ENCODE results near the gene PPM1H.

The PPM1H gene

DNA sequence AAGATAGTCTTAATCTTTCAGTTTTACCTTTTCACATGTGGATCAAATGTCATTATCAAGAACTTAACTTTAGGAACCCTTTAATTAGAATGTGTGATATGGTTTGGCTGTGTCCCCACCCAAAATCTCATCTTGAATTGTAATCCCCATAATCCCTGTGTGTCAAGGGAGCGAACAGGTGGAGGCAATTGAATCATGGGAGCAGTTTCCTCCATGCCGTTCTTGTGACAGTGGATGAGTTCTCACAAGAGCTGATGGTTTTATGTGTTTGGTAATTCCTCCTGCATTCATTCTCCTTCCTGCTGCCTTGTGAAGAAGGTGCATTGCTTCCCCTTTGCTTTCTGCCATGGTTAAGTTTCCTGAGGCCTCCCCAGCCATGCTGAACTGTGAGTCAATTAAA lies 307.8 kb downstream of the PPM1H start:
- TF ChIP-seq, protein P1, sequence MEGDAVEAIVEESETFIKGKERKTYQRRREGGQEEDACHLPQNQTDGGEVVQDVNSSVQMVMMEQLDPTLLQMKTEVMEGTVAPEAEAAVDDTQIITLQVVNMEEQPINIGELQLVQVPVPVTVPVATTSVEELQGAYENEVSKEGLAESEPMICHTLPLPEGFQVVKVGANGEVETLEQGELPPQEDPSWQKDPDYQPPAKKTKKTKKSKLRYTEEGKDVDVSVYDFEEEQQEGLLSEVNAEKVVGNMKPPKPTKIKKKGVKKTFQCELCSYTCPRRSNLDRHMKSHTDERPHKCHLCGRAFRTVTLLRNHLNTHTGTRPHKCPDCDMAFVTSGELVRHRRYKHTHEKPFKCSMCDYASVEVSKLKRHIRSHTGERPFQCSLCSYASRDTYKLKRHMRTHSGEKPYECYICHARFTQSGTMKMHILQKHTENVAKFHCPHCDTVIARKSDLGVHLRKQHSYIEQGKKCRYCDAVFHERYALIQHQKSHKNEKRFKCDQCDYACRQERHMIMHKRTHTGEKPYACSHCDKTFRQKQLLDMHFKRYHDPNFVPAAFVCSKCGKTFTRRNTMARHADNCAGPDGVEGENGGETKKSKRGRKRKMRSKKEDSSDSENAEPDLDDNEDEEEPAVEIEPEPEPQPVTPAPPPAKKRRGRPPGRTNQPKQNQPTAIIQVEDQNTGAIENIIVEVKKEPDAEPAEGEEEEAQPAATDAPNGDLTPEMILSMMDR (IDR thresholded peaks at IDR 0.05), result no peak
- H3K27ac ChIP-seq, result no peak overlapping the region
- H3K27me3 ChIP-seq, result no peaks in the 10 kb centered on the region
- intact Hi-C loops (cut with DNase I; ENCODE audit: low total_unique reads), result no loop called here
- no peak for DNase-seq
- no peak overlapping the region for H3K4me3 ChIP-seq
- no peaks in the 10 kb centered on the region for H3K36me3 ChIP-seq
- H3K9me3 ChIP-seq, result no peaks in the 10 kb centered on the region
- peaks cover 0 to 6% (median 3%) of the 10 kb centered on the region in 4 donors for H3K4me1 ChIP-seq

DNA sequence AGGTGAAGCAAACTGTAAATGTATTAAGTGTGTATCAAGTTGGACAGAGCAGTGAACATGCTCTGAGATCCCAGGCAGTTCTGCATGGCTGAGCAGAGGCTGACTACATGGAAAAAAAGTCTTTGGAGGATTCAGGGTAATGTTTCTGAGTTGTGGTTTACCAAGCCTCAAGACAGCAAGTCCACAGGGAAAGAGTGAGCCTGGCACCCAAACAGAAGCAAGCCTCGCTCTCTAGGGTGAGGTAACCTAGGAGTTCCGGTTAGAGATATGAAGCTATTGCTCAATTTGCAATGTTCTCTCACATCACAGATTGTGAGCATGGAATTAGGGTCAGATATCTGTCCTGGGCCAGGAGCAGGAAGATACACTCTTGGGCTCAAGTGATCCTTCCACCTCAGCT lies 309.7 kb downstream of the PPM1H start:
- DNase-seq, result no peak
- no peaks in the 10 kb centered on the region for H3K27me3 ChIP-seq
- TF ChIP-seq, protein P1 (IDR thresholded peaks at IDR 0.05), result no peak

DNA sequence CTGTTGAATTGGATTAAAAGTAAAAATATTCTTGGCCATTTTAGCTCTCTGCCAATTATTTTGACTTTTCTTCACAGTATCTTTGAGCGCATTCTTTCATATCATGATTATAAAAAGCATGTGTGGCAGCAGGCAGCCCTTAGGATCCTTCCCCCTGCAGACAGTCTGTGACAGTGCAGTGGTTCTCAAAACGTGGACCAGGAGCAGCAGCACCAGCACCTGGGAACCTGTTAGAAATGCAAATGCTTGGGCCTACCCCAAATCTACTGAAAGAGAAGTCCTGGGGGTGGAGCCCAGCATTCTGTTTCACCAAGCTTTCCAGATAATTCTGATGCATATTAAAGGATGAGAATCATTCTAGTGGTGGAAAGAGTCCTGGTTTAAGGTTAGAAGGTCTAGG lies 312.8 kb downstream of the PPM1H start:
- TF ChIP-seq, protein P1 (IDR thresholded peaks at IDR 0.05), result no peak
- Histone ChIP-seq H3K27ac (no peak overlapping the region), H3K36me3 (no peaks in the 10 kb centered on the region), H3K4me3 (no peak overlapping the region), H3K9me3 (no peaks in the 10 kb centered on the region), H3K4me1 (peaks cover 0 to 4% (median 0%) of the 10 kb centered on the region in 4 donors), H3K27me3 (no peaks in the 10 kb centered on the region)
- intact Hi-C loops (cut with DNase I; ENCODE audit: low total_unique reads), result loop anchor here (2.0 kb wide), 1 partner anchor 45 kb away; no protein-coding TSS in a partner anchor
- no peak for DNase-seq

More for the DNA sequence above, 309.7 kb downstream of the PPM1H start:
- H3K4me1 ChIP-seq, result no peaks in the 10 kb centered on the region
- no peaks in the 10 kb centered on the region for H3K9me3 ChIP-seq
- no peak overlapping the region for H3K4me3 ChIP-seq
- H3K36me3 ChIP-seq, result no peaks in the 10 kb centered on the region
- no peak overlapping the region for H3K27ac ChIP-seq
- intact Hi-C loops (cut with DNase I; ENCODE audit: low total_unique reads), result no loop called here

DNA sequence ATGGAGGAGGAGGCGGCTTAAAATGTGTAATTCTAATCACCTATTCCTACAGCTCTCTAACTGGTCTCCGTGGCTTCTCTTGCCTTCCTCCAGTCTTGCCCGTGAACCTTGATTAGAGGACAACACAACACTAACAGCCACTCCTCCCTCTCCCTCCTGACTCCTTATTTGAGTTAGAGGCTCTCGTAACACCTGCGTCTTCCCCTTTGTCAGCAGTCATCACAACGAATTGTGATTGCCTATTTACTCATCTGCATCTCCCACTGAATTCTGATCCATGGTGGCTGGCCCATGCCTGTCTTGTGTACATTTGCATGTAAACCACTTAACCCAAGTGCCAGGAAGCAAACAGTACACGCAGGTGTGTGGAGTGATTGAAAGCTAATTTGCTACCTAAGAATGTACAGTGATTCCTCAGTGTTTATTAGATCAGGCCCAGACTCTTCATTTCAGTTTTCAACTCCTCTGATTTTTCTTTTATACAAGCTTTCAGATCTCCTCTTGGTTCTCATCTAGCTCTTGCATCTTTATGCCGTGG lies 313.8 kb downstream of the PPM1H start:
- peaks cover 0 to 4% (median 0%) of the 10 kb centered on the region in 4 donors for H3K4me1 ChIP-seq
- no peak overlapping the region for H3K27ac ChIP-seq
- TF ChIP-seq, protein P1 (IDR thresholded peaks at IDR 0.05), result no peak
- DNase-seq, result no peak
- intact Hi-C loops (cut with DNase I; ENCODE audit: low total_unique reads), result no loop called here
- no peaks in the 10 kb centered on the region for H3K36me3 ChIP-seq
- no peak overlapping the region for H3K4me3 ChIP-seq
- no peaks in the 10 kb centered on the region for H3K9me3 ChIP-seq
- no peaks in the 10 kb centered on the region for H3K27me3 ChIP-seq

DNA sequence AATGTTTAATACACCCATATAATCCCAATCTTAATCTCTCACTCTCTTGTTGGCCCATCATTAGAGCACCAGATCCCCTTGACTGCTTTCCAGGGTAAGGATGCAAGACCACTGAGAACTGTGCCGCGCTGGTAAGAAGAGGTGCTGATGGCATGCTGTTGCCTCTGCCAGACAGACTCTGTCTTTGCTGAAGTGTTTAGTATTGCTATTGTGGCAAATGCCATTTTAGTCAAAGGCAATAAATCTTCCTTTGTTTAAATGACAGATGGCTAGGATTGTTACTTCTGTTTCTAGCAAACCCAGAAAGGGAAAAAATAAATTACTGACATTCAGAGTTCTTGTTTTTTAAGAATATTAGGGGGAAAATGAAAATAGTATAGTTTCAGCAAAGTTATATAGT lies 316.0 kb downstream of the PPM1H start:
- TF ChIP-seq, protein P1 (IDR thresholded peaks at IDR 0.05), result no peak
- no peaks in the 10 kb centered on the region for H3K27me3 ChIP-seq
- H3K27ac ChIP-seq, result no peak overlapping the region
- no peaks in the 10 kb centered on the region for H3K36me3 ChIP-seq
- intact Hi-C loops (cut with DNase I; ENCODE audit: low total_unique reads), result no loop called here
- H3K4me1 ChIP-seq, result peaks cover 0 to 4% (median 0%) of the 10 kb centered on the region in 4 donors
- no peak overlapping the region for H3K4me3 ChIP-seq
- H3K9me3 ChIP-seq, result no peaks in the 10 kb centered on the region
- DNase-seq, result no peak

DNA sequence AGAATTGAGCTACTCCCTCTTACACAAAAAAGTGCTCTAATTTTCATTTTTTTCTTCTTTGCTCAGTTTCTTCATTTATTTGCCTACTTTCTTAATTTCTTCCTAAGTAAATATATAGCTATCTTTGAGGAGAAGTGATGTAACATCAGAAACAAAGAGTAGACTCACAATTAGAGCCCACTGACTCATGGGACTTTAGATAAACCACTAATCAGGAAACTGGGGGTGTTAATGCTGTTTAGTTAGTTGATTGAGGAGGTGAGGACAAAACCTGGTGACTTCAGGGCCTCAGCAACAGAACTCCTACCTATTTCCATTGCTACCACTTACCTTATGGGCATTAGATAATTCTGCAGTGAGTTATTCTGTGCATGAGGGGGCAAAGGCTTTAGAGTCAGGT lies 316.6 kb downstream of the PPM1H start:
- no peak for DNase-seq
- Histone ChIP-seq H3K9me3 (no peaks in the 10 kb centered on the region), H3K4me1 (peaks cover 0 to 4% (median 0%) of the 10 kb centered on the region in 4 donors), H3K27ac (no peak overlapping the region), H3K4me3 (no peak overlapping the region), H3K27me3 (no peaks in the 10 kb centered on the region), H3K36me3 (no peaks in the 10 kb centered on the region)
- intact Hi-C loops (cut with DNase I; ENCODE audit: low total_unique reads), result no loop called here
- TF ChIP-seq, protein P1 (IDR thresholded peaks at IDR 0.05), result no peak
